GM19035 (cell line): Measurements from ENCODE around the gene GNLY.

ENCODE experiments used
- ATAC-seq: cut with Tn5 transposase; IDR thresholded peaks from one replicate; pipeline ENCODE4 v1.9.1; 2021; ENCODE audit not compliant: unreplicated experiment

The GNLY gene

GRCh38 chr2:85681776-85682175, 12.4 kb upstream of the GNLY start:
- no peak for ATAC-seq

- no peak for ATAC-seq
Observed at GRCh38 chr2:85682378-85682777, 11.8 kb upstream of the GNLY start.

GRCh38 chr2:85684380-85684779, 9.8 kb upstream of the GNLY start:
- no peak for ATAC-seq

- ATAC-seq, result no peak
Observed at GRCh38 chr2:85684806-85685205, 9.4 kb upstream of the GNLY start.

DNA sequence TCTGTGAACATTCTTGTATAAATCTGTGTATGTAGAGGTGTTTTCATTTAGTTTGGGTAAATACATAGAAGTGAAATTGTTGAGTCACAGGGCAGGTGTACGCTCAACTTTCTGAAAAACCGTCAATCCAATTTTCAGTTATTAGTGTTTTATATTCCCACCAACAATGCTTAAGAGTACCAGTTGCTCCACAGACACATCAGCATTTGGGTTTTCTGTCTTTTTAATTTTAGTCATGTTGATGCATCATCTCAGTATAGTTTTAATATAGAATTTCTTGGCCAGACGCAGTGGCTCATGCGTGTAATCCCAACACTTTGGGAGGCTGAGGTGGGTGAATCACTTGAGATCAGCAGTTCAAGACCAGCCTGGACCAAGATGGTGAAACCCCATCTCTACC, 3.2 kb upstream of the GNLY start:
- ATAC-seq, result no peak

GRCh38 chr2:85692039-85692645, 2.0 kb upstream of the GNLY start:
- no peak for ATAC-seq

DNA sequence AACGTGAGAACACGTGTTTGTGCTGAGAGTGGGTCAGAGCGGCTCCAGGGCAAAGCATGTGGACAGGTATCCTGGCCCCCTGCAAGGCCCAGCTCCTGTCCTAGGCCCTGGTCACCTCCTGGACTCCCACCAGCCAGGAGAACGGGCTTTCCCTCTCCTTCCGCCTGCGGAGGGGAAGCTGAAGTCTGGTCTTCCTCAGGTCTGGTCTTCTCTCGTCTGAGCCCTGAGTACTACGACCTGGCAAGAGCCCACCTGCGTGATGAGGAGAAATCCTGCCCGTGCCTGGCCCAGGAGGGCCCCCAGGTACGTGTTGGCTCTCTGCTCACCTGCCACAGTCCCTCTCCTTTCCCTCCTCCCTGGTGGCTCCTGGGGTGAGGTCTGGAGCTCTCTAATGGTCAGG, 963 bp downstream of the GNLY start:
- ATAC-seq, result no peak

DNA sequence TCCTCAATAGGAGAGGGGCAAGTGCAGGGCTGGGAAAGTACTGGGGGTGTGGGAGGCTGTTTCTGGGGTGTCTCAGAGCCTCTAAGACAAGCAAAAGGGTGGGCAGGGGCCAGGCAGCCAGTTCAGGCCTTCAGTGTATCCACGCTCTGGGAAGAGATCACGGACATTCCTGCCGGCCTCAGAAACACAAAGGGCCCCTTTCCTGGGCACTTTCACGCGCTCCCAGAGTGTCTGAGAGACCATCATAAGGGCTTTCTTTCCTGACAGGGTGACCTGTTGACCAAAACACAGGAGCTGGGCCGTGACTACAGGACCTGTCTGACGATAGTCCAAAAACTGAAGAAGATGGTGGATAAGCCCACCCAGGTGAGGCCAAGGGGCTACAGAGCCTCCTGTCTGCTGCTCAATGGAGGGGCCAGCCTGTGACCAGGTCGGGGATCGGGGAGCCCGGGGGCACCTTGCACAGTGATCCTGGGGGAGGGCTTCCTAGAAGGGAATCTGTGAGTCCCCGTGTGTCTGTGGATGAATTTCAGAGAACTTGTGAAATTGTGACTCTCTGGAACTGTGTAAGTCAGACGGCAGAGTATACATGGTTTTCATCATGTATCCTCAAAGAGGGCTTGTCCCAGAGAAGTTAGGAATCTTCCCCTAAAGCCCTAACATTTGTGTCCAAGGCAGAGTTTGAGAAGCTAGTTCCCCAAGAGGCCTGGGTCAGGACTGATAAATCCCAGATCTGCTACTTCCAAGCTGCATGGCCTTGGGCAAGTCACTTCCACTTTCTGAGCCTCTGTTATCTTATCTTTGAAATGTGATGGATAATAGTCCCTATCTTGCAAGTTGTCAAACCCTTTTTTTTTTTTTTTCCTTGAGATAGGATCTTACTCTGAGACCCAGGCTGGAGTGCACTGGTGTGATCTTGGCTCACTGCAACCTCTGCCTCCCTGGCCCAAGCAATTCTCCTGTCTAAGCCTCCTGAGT, 1.8 kb downstream of the GNLY start:
- ATAC-seq, result no peak

DNA sequence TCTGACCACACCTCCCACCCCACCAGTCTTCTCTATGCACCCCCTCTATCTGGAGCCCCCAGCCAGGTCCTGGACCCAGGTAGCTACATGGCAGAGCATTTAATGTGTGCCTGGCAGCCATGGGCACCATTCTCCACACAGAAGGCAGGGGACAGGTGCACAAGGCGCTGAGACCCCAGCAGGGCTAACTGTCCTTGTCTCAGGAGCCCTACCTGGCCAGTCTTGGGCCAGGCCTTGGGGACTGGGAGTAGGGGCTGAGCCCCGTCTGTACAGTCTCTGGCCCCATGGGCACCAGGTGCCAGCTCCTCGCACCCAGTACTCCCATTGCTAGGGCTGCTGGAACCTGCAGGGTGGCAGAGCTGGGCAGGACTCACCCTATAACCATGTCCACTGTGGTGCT, 2.9 kb downstream of the GNLY start:
- no peak for ATAC-seq

DNA sequence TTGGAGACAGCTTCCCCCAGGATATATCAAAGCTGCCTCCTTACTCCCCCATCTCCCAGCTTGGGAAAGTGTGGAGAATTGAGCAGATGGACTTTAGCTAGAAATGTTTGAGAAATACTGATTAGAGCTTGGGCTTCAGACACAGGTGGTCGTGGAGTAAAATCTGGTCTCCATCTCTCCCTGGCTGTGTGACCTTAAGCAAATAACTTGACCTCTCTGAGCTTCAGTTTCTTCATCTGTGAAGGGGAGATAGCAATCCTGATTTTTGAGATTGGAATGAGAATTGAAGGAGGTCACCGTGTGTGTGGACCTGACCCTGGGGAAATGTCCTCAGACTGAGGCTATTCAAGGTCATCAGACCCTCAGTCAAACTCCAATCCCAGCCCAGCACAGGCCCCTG, 3.6 kb downstream of the GNLY start:
- no peak for ATAC-seq

DNA sequence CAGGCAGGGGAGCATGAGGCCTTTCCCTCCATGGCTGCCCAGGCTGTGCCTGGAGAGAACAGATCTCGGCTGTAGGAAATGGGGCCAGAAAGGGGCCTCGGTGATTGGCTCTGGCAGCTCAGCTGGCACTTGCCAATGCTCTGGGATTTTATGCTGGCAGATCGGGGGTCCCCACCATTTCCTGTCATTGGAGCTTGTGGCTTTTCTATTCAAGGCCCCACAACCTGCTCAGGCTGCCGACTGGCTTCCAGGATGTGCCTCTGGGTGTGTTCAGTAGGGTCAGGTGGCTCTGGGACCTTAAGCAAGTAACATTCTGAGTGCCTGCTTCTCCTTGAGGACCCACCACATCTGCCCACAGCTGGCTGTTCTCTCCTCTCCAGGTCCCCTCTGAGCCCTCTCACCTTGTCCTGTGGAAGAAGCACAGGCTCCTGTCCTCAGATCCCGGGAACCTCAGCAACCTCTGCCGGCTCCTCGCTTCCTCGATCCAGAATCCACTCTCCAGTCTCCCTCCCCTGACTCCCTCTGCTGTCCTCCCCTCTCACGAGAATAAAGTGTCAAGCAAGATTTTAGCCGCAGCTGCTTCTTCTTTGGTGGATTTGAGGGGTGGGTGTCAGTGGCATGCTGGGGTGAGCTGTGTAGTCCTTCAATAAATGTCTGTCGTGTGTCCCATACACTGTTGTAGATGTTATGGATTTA, 4.2 kb downstream of the GNLY start:
- ATAC-seq, result no peak

DNA sequence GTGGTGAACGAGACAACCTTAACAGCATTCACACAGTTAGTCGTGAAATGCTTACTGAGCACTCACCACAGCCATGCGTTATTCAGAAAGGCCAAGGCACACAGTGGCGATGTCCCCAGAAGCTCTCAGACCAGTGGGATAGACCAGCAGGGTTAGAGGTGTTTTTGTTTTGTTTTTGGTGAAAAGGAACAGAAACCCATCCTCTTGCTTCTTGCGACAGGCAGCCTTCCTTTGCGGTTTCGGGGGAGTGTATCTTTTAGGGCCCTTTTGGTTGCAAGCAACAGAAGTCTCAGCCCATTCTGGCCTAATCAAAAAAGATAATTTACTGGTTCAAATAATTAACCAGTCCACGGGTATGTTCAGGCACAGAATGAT, 4.7 kb downstream of the GNLY start:
- ATAC-seq, result no peak

GRCh38 chr2:85699325-85699724, 5.2 kb downstream of the GNLY start:
- ATAC-seq, result no peak

DNA sequence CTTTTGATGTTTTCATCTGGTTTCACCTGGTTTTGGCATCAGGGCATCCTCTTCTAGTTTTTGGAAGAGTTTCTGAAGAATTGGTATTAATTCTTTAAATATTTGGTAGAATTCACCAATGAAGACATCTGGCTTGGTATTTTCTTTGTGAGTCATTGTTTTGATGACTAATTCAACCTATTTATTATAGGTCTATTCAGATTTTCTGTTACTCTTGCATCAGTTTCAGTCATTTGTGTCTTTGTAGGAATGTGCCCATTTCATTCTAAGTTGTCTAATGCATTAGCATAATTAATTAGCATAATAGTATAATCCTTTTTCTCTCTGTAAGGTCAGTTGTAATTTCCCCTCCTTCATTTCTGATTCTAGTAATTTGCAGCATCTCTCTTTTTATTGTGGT, 8.0 kb downstream of the GNLY start:
- no peak for ATAC-seq

DNA sequence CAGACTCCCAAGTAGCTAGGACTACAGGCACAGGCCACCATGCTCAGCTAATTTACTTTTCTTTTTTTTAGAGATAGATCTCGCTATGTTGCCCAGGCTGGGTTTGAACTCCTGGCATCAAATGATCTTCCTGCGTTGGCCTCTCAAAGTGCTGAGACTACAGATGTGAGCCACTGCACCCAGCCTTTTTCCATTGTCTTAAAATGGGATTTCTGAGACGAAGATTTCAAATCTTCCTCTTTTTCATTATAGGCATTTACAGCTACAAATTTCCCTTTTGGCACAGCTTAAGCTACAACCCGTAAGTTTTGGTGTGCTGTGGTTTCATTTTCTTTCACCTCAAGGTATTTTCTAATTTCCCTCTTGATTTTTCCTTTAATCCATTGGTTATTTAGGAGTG, 8.6 kb downstream of the GNLY start:
- ATAC-seq, result no peak

DNA sequence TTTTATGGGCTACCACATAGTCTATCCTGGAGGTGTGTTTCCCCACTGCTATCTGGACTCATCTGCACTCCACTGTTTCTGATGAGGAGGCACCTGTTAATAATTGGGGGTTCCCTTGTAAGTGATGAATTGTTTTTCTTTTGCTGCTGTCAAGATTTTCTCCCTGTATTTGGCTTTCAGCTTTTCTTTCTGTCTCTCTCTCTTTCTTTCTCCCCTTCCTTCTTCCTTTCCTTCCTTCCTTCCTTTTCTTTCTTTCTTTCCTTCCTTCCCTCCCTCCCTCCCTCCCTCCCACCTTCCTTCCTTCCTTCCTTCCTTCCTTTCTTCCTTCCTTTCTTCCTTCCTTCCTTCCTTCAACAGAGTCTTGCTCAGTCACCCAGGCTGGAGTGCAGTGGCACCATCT, 9.2 kb downstream of the GNLY start:
- no peak for ATAC-seq

DNA sequence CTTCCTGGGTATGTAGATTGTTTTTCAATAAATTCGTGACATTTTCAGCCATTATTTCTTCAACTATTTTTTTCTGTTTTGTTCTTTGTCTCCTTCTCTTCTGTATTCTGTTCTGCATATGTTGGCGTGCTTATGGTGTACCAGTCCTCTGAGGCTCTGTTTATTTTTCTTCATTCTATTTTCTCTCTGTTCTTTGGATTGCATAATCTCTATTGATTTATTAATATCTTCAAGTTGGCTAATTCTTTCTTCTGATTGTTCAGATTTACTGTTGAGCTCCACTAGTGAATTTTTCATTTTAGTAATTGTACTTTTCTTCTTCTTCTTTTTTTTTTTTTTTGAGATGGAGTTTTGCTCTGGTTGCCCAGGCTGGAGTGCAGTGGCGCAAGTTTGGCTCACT, 9.9 kb downstream of the GNLY start:
- ATAC-seq, result no peak

GRCh38 chr2:85704800-85705679, 10.9 kb downstream of the GNLY start:
- peak; percentile 57 for ATAC-seq

DNA sequence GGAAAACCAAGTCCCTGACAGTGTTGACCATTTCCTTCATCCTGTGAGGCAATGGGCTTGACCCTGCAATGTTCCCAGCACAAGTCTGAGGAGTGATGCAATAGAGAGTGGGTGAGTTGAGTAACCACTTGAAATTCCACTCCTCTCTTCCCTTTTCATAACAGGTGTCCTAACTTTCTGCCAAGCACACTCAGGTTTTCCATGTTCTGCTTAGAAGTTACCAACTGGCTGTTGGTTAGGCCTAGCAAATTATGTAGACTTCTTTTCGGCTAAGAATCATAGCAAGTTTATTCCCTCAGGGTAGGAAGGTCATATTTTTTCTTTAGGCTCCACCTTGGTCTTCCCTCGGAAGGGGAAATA, 11.5 kb downstream of the GNLY start:
- ATAC-seq, result no peak

DNA sequence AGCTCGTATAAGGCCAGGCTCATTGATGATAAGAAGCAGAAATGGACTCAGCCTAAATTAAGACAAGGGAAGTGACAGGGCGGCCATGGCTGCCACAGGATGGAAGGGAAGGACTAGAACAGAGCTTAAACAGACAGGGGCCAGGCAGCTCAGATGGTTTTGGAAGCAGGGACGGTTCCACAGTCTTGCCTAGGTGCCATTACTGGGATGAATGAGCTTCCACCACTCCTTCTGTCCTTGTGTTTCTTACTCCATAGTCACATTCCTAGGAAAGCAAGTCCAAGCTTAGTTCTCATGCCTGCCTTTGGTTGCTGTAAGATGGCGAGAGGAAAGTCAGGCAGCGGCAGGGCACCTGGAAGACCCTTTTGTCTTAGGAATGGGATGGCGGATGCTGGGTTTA, 11.9 kb downstream of the GNLY start:
- no peak for ATAC-seq
